Measurements from ENCODE around the gene CACNA1E.

Gene CACNA1E

GRCh38 chr1:181777286-181777685 is 294.0 kb downstream of the CACNA1E start:
- DNase-seq, result no peak

- DNase-seq, result no peak
Observed at GRCh38 chr1:181777812-181778211, 294.5 kb downstream of the CACNA1E start.

- no peak for DNase-seq
Observed at GRCh38 chr1:181778640-181779260, 295.4 kb downstream of the CACNA1E start.

DNA sequence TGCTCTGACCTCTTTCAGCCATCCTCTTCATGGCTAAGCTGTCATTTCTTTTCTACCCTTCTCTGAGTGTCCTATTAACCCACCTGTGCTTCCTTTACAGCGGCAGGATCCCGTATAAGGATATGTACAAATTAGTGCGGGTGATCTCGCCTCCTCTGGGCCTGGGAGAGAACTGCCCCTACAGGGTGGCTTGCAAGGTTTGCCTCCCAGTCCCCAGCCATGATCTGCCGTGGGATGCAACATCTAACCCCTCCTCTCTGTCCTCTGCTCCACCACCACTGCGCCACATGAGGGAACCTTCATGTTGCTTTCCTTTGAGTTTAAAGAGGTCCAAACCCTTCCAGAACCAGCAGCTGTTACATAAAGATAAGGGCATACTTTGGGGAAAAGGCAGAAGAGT is 296.0 kb downstream of the CACNA1E start:
- DNase-seq, result no peak

DNA sequence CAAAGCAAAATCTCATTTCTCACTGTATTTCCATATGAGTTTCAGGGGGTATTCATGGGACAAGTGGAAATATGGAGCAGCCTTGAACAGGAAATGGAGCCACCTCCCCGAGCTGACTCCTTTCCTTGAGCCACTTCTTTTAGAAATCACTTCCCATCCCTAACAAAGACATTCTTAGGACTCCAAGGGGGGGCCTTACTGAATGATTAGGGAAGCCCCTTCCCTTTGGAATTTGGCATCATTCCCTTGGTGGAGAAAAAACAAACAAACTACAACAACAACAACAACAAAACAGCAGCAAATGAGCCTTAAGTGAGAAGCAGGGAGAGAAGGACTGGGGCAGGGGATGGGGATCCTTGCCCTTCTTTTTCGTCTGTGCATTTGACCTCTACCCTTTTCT is 299.9 kb downstream of the CACNA1E start:
- no peak for DNase-seq

DNA sequence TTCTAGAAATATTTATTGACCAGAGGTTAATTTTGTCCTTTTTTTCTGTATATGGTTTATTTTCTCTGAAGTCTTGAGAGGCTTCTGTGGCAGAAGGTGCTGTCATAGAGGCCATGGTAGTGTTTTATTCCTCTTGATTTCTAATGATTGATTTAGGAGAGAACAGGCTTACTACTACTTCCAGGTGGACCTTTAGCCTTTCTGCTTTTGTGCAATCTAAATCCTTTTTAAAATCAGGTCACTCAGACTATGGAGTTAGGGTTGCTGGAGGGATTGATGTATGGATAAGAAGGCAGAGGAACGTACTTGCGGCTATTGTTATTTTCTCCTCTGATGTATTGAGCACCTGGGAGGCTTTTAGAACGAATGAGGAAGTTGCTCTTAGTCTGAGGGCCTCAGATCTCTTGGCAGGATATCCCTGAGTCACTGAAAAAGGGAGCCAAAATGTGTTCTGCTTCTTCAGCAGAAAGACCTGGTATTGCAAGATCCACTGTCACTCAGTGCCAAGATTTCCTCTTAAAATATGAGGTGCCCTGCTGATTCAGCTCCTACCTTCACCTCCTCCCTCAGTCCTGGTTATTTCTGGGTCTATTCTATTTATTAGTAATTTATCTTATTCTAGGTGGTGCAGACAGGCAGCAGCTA is 300.8 kb downstream of the CACNA1E start:
- DNase-seq, result no peak

GRCh38 chr1:181789395-181789794 is 306.1 kb downstream of the CACNA1E start:
- no peak for DNase-seq

GRCh38 chr1:181791721-181792120 is 308.4 kb downstream of the CACNA1E start:
- DNase-seq, result no peak

GRCh38 chr1:181793831-181794230 is 310.5 kb downstream of the CACNA1E start:
- DNase-seq, result no peak

GRCh38 chr1:181794332-181794731 is 311.0 kb downstream of the CACNA1E start:
- no peak for DNase-seq

DNA sequence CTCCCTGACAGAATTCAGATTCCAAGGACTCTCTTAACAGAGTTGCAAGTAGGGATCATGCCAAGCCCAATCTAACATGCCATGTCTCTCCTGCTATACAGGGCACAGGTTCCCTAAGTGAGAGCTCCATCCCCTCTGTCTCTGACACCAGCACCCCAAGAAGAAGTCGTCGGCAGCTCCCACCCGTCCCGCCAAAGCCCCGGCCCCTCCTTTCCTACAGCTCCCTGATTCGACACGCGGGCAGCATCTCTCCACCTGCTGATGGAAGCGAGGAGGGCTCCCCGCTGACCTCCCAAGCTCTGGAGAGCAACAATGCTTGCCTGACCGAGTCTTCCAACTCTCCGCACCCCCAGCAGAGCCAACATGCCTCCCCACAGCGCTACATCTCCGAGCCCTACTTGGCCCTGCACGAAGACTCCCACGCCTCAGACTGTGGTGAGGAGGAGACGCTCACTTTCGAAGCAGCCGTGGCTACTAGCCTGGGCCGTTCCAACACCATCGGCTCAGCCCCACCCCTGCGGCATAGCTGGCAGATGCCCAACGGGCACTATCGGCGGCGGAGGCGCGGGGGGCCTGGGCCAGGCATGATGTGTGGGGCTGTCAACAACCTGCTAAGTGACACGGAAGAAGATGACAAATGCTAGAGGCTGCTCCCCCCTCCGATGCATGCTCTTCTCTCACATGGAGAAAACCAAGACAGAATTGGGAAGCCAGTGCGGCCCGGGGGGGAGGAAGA is 315.0 kb downstream of the CACNA1E start:
- no peak for DNase-seq

GRCh38 chr1:181801617-181802016 is 318.3 kb downstream of the CACNA1E start:
- no peak for DNase-seq

GRCh38 chr1:181802466-181802865 is 319.1 kb downstream of the CACNA1E start:
- no peak for DNase-seq

DNA sequence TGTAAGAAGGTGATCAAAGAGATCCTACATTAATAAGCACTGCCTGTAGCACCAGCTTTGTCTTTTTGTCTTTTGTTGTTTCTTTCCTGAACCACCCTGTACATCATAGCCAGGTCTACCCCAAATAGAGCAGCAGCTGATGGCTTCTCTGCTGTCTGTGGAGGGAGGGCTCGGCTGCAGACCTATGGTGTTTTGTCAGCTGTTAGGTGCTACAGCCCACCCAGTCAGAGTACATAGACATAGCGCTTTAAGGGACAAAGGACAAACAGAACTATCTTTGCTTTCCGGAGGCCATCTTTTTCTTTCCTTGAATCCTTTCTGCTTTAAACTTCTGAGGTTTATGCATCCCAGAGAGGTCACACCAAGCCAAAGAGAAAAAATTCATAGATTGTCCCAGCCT is 320.1 kb downstream of the CACNA1E start:
- no peak for DNase-seq

DNA sequence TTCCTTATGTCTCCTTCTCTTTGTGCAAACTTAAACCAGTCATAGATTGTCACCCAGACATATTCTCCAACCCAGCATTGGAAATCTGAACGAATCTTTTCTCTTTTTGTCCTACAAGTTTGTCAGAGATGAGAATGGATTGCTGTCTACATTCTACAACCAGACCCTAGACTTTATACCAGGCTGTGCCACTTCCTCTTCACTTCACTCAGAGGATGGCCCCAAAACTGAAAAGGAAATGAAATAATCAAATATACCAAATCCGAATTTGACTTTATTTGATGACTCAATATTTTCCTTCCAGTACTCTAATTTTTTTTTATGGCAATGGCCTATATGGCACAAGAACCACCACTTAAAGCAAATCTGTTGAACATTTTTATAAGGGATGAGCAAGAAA is 321.7 kb downstream of the CACNA1E start:
- no peak for DNase-seq

DNA sequence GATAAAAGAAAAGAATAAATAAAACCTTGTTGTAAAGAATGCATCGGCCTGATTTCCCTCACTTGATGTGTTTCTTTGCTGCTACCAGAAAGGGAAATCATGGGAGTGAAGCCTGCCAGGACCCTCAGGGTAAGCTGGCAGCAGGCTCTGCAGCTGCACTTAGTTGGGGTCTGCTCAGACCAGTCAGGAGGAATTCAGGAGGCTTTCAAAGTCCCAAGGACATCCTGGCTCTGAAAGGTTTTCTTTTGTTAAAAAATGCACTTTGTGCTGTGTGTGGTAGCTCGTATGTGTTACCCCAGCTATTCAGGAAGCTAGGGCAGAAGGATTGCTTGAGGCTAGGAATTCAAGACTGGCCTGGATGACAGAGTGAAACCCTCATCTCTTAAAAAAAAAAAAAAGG is 323.4 kb downstream of the CACNA1E start:
- no peak for DNase-seq

DNA sequence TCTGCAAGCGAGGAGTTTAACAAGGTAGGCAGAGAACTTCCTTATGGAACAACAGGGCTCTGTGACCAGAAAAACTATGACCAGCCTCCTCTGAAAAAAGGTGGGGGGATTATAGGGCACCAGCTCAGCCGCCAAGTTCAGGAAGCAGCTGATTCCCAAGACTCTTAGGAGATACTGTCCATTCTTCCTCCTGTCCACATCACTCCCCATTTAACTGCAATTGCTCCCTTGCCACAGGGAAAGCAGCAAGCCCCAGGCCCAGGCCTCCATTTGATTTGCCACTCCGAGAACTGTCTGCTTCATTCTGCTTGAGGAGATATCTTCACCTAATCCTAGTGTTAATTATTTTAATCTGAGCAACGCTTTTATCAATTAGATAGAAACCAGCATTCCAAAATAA is 323.9 kb downstream of the CACNA1E start:
- no peak for DNase-seq

DNA sequence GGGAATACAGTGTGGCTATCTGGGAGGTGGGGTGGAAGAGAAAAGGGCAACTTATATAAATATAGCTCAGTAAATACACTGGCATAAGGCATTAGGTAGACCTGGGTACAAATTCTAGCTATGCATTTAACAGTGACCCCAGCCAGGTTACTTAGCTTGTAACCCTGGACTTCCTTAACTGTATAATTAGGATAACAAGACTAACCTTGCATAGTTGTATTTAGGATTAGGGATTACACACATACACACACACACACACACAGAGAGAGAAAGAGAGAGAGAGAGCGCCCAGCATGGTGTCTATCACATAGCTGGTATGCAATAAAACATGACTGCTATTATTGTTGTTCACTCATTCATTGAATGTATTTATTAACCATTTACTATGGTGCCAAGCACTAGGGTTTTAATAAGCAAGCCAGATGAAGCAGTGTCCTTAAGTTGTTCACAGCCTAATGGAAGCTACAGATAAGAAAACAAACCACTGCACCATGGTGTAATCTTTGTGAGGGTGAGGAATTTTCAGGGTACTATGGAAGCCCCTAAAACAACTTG is 326.8 kb downstream of the CACNA1E start:
- no peak for DNase-seq

GRCh38 chr1:181812208-181812607 is 328.9 kb downstream of the CACNA1E start:
- DNase-seq, result no peak

DNA sequence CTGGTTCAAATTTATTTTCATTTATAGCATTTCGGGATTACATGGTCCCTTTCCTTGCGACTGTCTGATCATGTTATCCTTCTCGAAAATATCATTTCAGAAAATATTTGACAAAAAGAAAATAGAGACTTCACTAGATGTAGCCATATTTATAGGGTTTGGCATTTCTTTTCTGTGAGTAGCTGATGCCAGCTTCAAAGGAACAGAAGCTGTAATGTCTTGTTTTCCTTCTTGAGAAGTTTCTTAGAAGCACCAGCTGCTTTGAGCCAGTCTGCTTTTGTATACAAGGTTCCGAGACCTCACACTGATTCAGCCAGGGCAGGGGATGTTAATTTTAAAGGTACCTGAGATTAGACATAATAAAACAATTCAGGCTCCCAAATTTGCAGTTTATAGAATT is 329.9 kb downstream of the CACNA1E start:
- no peak for DNase-seq

- DNase-seq, result no peak
Observed at GRCh38 chr1:181816608-181817007, 333.3 kb downstream of the CACNA1E start.

DNA sequence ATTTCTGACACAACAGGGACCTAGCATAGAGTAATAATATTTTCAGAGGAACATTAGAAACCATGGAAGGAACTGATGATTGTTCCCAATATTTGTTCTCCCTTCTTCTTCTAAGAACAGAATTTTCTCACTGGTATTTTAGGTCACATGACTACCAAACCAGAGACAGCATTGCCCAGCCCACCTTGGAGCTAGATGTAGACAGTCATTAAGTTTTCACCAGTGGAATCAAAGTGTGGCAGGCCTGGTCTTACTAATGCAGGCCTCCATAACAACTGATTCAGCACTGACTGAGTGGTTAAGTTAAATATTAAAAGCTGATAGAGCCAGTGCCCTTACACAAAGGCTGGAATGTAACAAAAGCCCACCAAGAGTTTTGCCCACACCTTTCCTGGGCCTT is 333.8 kb downstream of the CACNA1E start:
- no peak for DNase-seq

GRCh38 chr1:181818459-181818858 is 335.1 kb downstream of the CACNA1E start:
- no peak for DNase-seq

DNA sequence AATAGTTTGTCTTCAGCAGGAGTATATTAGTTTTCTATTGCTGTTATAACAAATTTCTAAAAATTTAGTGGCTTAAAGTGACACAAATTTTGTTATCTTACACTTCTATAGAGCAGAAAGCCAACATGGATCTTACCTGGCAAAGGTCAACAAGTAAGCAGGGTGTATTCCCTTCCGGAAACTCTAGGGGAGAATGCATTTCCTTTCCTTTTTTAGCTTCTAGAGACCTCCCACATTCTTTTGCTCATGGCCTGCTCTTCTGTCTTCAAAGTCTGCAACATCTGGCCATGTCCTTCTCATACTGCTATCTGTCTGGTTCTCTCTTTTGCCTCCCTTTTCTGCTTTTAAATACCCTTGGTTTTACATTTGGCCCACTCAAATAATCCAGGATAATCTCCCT is 335.6 kb downstream of the CACNA1E start:
- DNase-seq, result no peak

All from right hindlimb (tissue), 1 donor.